HEK293T (cell line): ENCODE results near the gene PXDN.

Experiments
- ELF4 ChIP-seq: fragments of 450-650 bp; IDR thresholded peaks from 2 replicates; pipeline ENCODE4 v1.6.1; 2017; ENCODE audit warnings: antibody characterized with exemption
- FOXA1 ChIP-seq: fragments of 450-650 bp; IDR thresholded peaks from 2 replicates; pipeline ENCODE4 v1.6.1; 2016; ENCODE audit warnings: mild to moderate bottlenecking
- FOXM1 ChIP-seq: fragments of 450-650 bp; IDR thresholded peaks from 2 replicates; pipeline ENCODE4 v1.6.1; 2017; ENCODE audit warnings: mild to moderate bottlenecking, borderline replicate concordance
- SUZ12 ChIP-seq: fragments of 450-650 bp; IDR thresholded peaks from 2 replicates; pipeline ENCODE4 v1.6.1; 2016; ENCODE audit warnings: mild to moderate bottlenecking
- ZNF384 ChIP-seq: fragments of 450-650 bp; IDR thresholded peaks from 2 replicates; pipeline ENCODE4 v1.6.1; 2016

DNA sequence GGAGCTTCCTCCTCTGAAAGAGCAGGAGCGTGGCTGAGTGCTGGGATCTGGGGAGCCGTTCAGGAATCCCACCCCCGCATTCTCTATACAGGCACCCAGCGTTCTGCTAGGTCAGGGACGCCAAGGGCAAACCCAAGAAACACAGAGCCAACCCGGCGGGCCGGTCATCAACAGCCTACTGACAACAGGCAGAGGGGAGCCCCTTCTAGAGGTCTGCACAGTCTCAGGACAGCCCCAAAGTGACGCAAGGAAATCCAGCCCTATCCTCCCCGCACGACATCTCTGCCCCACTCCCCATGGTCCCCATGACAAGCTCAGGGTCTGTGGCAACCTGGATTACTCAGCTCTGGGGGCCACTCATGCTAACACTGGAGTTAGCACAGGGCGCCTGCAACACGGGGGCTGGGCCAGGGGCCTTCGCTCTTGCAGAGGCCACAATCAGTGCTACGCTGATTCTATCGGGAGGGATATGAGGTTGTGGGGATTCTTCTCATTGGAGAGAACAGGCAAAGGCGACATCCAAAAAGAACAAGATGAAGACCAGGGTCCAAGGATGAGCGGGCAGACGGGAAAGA is 81.6 kb downstream of the PXDN start:
- TF ChIP-seq ELF4, result no peak
- no peak for TF ChIP-seq SUZ12
- no peak for TF ChIP-seq FOXA1
- no peak for TF ChIP-seq ZNF384
- no peak for TF ChIP-seq FOXM1
